Epithelial cell of prostate (primary cell): ENCODE measurements around the gene CILP2.

Source experiments
- DNase-seq: peaks from one replicate; pipeline ENCODE4 v3.0.0-alpha.2; 2011; ENCODE audit warnings: low read depth, low spot score
- H3K27ac ChIP-seq: fragments of 450-650 bp; 2 replicates; pipeline ENCODE4 v1.5.1; 2017; ENCODE audit warnings: mild to moderate bottlenecking

CILP2 gene

GRCh38 chr19:19502808-19503602 lies 35.1 kb upstream of the CILP2 start:
- H3K27ac ChIP-seq = no peak overlapping the region
- no peak for DNase-seq

GRCh38 chr19:19504754-19505668 lies 33.1 kb upstream of the CILP2 start:
- no peak for DNase-seq
- H3K27ac ChIP-seq = no peak overlapping the region

DNA sequence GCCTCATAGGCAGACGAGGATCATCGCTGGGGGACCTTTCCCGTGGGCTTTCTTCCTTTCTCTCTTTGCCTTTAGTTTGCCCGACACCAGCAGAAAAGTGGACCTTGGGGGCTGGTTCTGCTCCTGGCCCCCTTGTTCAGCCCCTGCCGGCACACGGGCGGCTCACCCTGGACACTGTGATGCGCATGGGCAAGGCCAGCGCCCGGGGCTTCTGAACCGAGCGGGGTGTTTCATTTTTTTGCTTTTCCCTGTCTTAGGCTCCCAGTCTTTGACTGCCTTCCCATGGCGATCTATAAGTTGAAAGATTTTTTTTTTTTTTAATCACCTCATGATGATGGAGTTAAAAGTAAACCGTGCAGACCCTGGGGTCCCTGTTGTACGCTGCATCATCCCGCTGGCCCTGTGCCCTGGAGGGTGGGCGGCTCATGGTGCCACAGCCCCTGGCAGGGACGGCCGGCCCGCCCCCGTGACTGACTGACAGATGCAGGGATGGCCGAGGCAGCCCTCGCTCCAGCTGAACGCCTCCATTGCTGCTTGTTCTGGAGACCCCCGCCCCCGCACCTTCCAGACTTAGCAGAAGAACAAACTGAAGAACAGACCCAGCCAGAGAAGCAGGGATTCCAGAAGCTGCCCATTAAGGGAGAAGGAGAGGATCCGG lies 32.3 kb upstream of the CILP2 start:
- H3K27ac ChIP-seq = no peak overlapping the region
- no peak for DNase-seq

DNA sequence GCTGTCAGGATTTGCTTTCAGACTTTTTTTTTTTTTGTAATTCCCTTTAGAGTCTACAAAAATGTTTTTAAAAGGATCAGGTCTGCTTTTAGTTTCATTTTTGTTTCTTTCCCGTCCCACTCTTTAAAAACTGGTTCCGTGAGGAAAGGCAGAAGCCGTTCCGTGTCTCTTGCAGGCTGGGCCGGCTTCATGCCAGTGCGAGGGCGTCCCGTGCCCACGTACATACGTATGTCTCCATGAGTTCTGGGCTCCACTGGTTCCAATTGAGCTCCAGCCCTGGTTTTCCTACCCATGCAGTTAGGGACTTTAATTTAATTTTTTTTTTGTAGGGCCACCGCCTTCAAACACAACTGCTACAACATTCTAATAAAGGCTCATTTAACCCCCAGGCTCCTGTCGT lies 31.5 kb upstream of the CILP2 start:
- no peak for DNase-seq
- no peak overlapping the region for H3K27ac ChIP-seq

DNA sequence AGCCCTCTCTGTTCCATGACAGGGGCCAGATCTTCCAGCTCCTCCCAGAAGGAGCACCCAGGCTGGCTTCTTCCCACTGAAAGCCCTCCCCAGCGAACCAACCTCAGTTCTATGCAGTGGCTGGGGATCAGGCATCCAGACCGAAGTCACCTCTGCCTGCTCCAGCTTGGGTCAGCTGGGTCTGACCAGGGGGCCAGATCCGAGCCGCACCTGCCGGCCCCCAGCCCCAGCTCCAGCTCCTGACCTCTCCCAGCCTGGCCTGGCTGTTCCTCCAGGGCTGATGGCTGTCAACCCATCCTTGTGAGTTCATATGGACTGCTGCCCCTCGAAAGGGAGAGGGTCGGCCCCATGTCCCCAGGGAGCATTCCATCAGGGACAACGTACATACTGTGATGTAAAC lies 30.7 kb upstream of the CILP2 start:
- H3K27ac ChIP-seq = no peak overlapping the region
- DNase-seq = no peak

GRCh38 chr19:19508217-19508616 lies 29.8 kb upstream of the CILP2 start:
- no peak for DNase-seq
- no peak overlapping the region for H3K27ac ChIP-seq

DNA sequence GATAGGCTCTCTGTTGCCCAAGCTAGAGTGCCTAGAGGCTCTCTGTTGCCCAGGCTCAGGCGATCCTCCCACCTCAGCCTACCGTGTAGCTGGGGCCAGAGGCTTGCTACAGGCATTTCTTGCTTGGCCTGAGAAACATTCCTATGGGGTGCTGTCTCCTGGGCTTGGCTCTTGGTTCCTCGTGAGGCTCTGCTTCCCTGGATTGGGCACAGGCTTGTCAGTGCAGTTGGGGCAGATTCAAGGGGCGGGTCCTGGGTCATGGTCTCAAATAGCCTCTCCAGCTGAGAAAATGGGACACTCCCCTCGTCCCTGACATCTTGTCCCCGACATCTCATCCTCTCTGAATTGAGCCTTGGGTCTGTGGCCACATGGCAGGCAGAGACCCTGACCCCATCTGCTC lies 27.6 kb upstream of the CILP2 start:
- H3K27ac ChIP-seq = no peak overlapping the region
- no peak for DNase-seq

DNA sequence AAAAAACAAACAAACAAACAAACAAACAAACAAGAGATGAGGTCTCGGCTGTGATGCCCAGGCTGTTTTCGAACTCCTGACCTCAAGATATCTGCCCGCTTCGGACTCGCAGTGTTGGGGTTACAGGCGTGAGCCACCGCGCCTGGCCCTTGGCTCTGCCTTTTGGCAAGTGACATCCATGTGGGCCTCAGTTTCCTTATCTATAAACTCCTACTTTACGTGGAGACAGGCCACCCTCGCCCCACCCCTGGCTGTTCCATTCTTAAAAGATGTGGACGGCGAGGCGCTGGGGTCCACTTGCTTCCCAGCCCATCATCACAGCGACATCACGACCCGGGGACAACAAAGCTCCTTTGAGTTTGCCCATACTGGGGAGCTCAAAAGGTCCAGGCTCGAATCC lies 24.4 kb upstream of the CILP2 start:
- no peak overlapping the region for H3K27ac ChIP-seq
- DNase-seq = no peak

DNA sequence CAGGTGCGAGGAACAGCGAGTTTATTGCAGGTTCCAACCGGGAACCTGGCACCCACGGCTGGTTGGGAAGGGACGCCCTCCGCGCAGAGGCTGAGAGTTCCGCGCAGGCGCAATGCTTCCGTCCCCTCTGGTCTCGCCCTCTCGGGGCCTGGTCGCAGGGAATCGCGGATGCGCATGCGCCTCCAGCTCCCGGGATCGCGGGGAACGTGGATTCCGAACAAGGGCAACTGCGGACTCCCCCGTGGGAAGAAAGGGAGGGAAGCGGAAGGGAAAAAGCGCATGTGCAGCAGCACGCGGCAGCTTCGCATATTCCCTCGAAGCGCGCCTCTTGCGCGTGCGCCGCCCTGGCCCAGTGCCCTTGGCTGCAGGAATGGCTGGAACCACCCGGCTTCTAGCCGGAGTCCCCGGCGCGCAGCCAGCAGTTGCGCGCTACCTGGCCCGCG lies 23.8 kb upstream of the CILP2 start:
- no peak for DNase-seq
- H3K27ac ChIP-seq = no peak overlapping the region

GRCh38 chr19:19514881-19515641 lies 23.0 kb upstream of the CILP2 start, which contains the start of gene TSSK6:
Gene TSSK6 (minus strand): TSS chr19:19515548. CDS start chr19:19515427, 121 bp downstream.
- DNase-seq = no peak
- peak within 1 kb of the TSS; percentile 65 for H3K27ac ChIP-seq

DNA sequence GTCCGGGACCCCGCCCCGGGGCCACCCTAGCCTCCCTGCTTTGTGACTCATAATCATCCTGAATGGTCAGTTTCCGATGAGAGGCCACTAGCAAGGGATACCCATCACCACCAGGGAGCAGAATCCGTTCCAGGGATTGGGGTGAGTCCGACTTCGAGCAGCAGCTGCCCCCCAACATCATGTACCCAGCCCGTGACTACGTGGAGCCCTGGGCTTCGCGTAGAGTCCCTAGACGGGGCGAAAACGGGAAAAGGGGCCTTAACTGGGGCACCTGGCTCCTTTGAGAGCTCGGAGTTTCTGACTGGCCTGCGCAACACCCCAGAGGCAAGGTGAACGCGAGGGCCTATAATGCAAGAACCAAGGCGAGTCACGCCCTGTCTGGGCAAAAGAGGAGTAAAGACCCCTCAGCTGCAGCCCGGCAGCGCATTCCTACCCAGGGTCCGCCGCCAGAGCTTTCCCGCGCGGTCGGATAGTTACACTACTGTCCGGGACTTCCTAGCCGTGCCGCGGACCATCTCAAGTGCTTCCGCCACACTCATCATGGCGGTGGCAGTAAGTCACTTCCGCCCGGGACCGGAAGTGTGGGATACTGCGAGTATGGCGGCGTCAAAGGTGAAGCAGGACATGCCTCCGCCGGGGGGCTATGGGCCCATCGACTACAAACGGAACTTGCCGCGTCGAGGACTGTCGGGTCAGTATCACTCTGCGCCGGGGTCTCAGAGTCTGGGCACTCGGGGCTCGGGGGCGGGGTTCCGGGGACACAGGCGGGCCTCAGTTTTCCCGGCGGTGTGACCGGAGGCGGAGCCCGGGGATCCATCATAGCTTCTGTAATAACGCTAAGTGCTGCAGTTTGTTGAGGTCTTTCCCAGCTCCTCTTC lies 22.2 kb upstream of the CILP2 start, which contains the start of gene NDUFA13:
NDUFA13 (plus strand) TSS at position 584 of the 878 bp plus-strand sequence; CDS start at position 598, 14 bp downstream.
- DNase-seq = peak; percentile 50
- peak within 1 kb of the TSS; percentile 65 for H3K27ac ChIP-seq

GRCh38 chr19:19517235-19517619 lies 20.8 kb upstream of the CILP2 start:
- no peak overlapping the region for H3K27ac ChIP-seq
- no peak for DNase-seq

GRCh38 chr19:19520989-19521388 lies 17.1 kb upstream of the CILP2 start:
- no peak for DNase-seq
- no peak overlapping the region for H3K27ac ChIP-seq

- DNase-seq = no peak
Measured at GRCh38 chr19:19523177-19523576, 14.9 kb upstream of the CILP2 start.

GRCh38 chr19:19524053-19524452 lies 14.0 kb upstream of the CILP2 start:
- H3K27ac ChIP-seq = no peak overlapping the region
- DNase-seq = no peak

More at GRCh38 chr19:19523177-19523576, 14.9 kb upstream of the CILP2 start:
- no peak overlapping the region for H3K27ac ChIP-seq

DNA sequence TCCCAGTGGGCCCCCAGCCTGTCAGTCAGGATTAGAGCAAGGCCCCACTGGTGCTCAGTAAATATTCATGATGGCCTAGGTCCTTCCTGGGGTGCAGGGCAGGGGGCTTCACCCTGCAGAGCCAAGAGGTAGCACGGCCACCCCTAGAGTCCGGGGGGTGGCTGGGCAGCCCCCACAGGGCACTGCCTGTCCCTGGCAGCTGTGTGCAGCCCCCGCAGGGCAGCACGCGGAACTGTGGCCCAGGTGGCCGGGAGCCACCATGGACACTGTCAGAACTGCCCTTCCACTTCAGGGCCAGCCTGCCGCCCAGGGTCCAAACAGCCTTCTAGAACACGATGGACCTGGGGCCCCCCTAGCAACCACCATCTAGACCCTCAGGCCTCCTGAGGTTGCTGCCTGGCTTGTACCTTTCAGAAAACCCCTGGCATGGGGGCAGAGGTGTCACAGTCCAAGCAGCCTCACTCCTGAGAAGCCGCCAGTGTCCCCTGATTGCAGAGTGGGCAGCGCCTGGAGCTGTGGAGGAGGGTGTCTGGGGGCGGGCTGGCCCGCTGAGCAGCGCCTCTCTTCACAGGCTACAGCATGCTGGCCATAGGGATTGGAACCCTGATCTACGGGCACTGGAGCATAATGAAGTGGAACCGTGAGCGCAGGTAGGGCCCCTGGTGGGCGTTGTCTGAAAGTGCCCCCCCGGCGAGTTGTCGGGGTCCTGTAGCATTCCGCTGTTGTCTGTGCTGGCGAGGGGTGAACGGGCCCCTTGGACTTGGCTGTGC lies 12.3 kb upstream of the CILP2 start:
- DNase-seq = no peak
- H3K27ac ChIP-seq = no peak overlapping the region

- DNase-seq = no peak
- H3K27ac ChIP-seq = no peak overlapping the region
Measured at GRCh38 chr19:19526581-19527370, 11.3 kb upstream of the CILP2 start.

- DNase-seq = no peak
- H3K27ac ChIP-seq = no peak overlapping the region
Measured at GRCh38 chr19:19527371-19527656, 10.8 kb upstream of the CILP2 start.
